GDM1 (cell line): Measurements from ENCODE around the gene MB21D2.

Experiments
- DNase-seq: peaks from one replicate; lab custom pipeline; 2025; lab: John Stamatoyannopoulos, UW

MB21D2 gene

GRCh38 chr3:192890347-192891335 lies 27.0 kb downstream of the MB21D2 start:
- DNase-seq, result no peak

- no peak for DNase-seq
Observed at GRCh38 chr3:192889679-192890078, 28.0 kb downstream of the MB21D2 start.

- no peak for DNase-seq
Observed at GRCh38 chr3:192888190-192888589, 29.5 kb downstream of the MB21D2 start.

GRCh38 chr3:192887701-192888100 lies 30.0 kb downstream of the MB21D2 start:
- no peak for DNase-seq

GRCh38 chr3:192887047-192887446 lies 30.6 kb downstream of the MB21D2 start:
- no peak for DNase-seq

GRCh38 chr3:192884777-192885773 lies 32.6 kb downstream of the MB21D2 start:
- DNase-seq, result no peak

GRCh38 chr3:192883512-192883911 lies 34.1 kb downstream of the MB21D2 start:
- no peak for DNase-seq

GRCh38 chr3:192881159-192881786 lies 36.4 kb downstream of the MB21D2 start:
- DNase-seq, result no peak

GRCh38 chr3:192880313-192880712 lies 37.3 kb downstream of the MB21D2 start:
- DNase-seq, result no peak

GRCh38 chr3:192879346-192880031 lies 38.2 kb downstream of the MB21D2 start:
- no peak for DNase-seq

- DNase-seq, result no peak
Observed at GRCh38 chr3:192875971-192876565, 41.6 kb downstream of the MB21D2 start.

- no peak for DNase-seq
Observed at GRCh38 chr3:192870822-192871221, 46.8 kb downstream of the MB21D2 start.

GRCh38 chr3:192869131-192870031 lies 48.3 kb downstream of the MB21D2 start:
- no peak for DNase-seq

GRCh38 chr3:192867645-192868044 lies 50.0 kb downstream of the MB21D2 start:
- DNase-seq, result no peak

- DNase-seq, result no peak
Observed at GRCh38 chr3:192866804-192867203, 50.9 kb downstream of the MB21D2 start.

GRCh38 chr3:192864941-192865340 lies 52.7 kb downstream of the MB21D2 start:
- DNase-seq, result no peak

- no peak for DNase-seq
Observed at GRCh38 chr3:192863091-192863420, 54.6 kb downstream of the MB21D2 start.

- DNase-seq, result no peak
Observed at GRCh38 chr3:192862408-192863090, 55.1 kb downstream of the MB21D2 start.

- DNase-seq, result no peak
Observed at GRCh38 chr3:192861972-192862371, 55.7 kb downstream of the MB21D2 start.
